Common myeloid progenitor, CD34-positive (primary cell): ENCODE measurements around the gene FBXL20.
A peak's percentile ranks its signal among the peaks of the same experiment; 100 is the strongest.
"Not testable (repeated sequence)": the region's sequence is repeated elsewhere in the genome, so short reads cannot be mapped to it uniquely, and the experiment has no call there.

Source experiments
- CTCF ChIA-PET: fragments of 350-600 bp; sonication (Branson Sonifier 250); formaldehyde crosslinking; loops from one replicate; lab custom pipeline; 2021; ENCODE audit warnings: antibody characterized with exemption; lab: Charles Lee
- POLR2A ChIA-PET: fragments of 350-600 bp; sonication (Branson Sonifier 250); formaldehyde crosslinking; loops from one replicate; lab custom pipeline; 2021; ENCODE audit warnings: antibody characterized with exemption; lab: Charles Lee
- DNase-seq, 3 donors: peaks; one replicate each; pipeline versions ENCODE4 v3.0.0 to v3.0.0-alpha.2; 2013
- H3K27ac ChIP-seq, 2 experiments: 1 replicate in 1 of 2; 2 replicates in 1 of 2; pipeline ENCODE4 v1.7.0; 2013; ENCODE audit warnings: inconsistent platforms in 2 of 2, low read length in 2 of 2, mild to moderate bottlenecking in 2 of 2, low read depth in 1 of 2, moderate library complexity in 1 of 2; ENCODE audit not compliant: severe bottlenecking in 2 of 2, insufficient read depth in 1 of 2, poor library complexity in 1 of 2
- H3K27me3 ChIP-seq, 5 experiments: replicated peaks in 2 of 5; 1 replicate in 3 of 5; 2 replicates in 2 of 5; pipeline versions ENCODE4 v1.6.1 to v1.7.0; 2013; ENCODE audit warnings: low read length in 4 of 5, mild to moderate bottlenecking in 2 of 5, moderate library complexity in 2 of 5, inconsistent platforms in 1 of 5; ENCODE audit not compliant: insufficient read depth in 5 of 5, control insufficient read depth in 4 of 5
- H3K36me3 ChIP-seq, 4 experiments: 1 replicate in 2 of 4; 2 replicates in 2 of 4; pipeline versions ENCODE4 v1.6.1 to v1.7.0; 2013; ENCODE audit warnings: low read length in 3 of 4, control low read depth in 1 of 4, mild to moderate bottlenecking in 1 of 4; ENCODE audit not compliant: control insufficient read depth in 4 of 4, insufficient read depth in 4 of 4
- H3K4me1 ChIP-seq, 4 experiments: 1 replicate in 3 of 4; 2 replicates in 1 of 4; pipeline versions ENCODE4 v1.6.1 to v1.7.1; 2013; ENCODE audit warnings: low read length in 3 of 4, mild to moderate bottlenecking in 3 of 4, control low read depth in 1 of 4, inconsistent platforms in 1 of 4, moderate library complexity in 1 of 4; ENCODE audit not compliant: control insufficient read depth in 4 of 4, insufficient read depth in 4 of 4; ENCODE audit errors: control extremely low read depth in 1 of 4
- H3K4me3 ChIP-seq, 7 experiments: 1 replicate in 4 of 7; 2 replicates in 3 of 7; pipeline versions ENCODE4 v1.5.1 to v1.7.0; 2013; ENCODE audit warnings: mild to moderate bottlenecking in 7 of 7, low read length in 6 of 7, moderate library complexity in 6 of 7, inconsistent platforms in 2 of 7, low read depth in 2 of 7, control low read depth in 1 of 7; ENCODE audit not compliant: insufficient read depth in 4 of 7, control insufficient read depth in 1 of 7; ENCODE audit errors: extremely low read depth in 1 of 7
- H3K9me3 ChIP-seq, 5 experiments: 1 replicate in 4 of 5; 2 replicates in 1 of 5; pipeline versions ENCODE4 v1.6.1 to v1.7.1; 2013; ENCODE audit warnings: low read length in 4 of 5, mild to moderate bottlenecking in 2 of 5, inconsistent platforms in 1 of 5, low read depth in 1 of 5, moderate library complexity in 1 of 5; ENCODE audit not compliant: control insufficient read depth in 4 of 5, insufficient read depth in 2 of 5; ENCODE audit errors: control extremely low read depth in 1 of 5
- WGBS: methylation state at CpG from one replicate; pipeline ENCODE4 v1.1.5; 2013; ENCODE audit not compliant: insufficient coverage; 5-methylcytosine and 5-hydroxymethylcytosine counted together

FBXL20 gene

DNA sequence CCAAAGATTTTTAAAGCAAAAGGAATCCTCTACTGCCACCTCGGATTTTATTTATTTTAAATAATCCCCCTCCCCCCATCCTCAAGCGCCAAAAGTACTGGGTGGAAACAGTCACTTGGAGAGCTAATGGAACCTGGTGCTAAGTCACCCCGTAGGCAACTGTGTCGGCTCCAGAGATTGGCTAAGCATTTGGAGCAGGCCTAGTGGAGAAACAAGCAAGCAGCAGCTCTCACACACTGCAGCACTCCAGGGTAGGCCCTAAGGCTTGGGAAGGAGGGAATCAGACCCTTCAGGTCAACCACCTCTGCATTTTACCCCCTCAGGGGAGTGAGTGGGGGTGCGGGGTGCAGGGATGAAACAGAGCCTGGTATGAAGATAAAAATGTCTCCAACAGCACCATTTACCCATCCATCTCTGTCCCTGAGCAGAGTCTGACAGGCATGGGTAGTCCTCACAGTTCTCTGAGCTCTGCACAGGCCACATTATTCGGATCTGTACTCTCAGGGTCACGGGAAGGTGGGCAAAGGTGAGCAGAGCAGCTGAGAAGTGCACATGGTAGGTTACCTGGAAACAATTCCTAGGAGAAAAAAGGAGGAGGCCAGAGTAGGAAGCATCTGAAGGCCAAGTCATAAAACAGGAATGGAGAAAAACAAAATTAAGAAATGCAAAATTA is 148.5 kb downstream of the FBXL20 start:
- ChIA-PET POLR2A (interaction anchor here (0.7 kb wide), 1 partner anchor 15 kb away, joined by 3 read pairs; no protein-coding TSS in a partner anchor), CTCF (interaction anchor here (0.6 to 7.6 kb wide), 7 partner anchors 8 to 278 kb away, joined by 3 to 47 read pairs (median 4); no protein-coding TSS in a partner anchor)
- no peak overlapping the region for H3K4me3 ChIP-seq
- 98% methylated on average over 5 of the region's 7 CpGs for WGBS
- H3K4me1 ChIP-seq = no peaks in the 10 kb centered on the region
- DNase-seq = no peak
- H3K9me3 ChIP-seq = no peaks in the 10 kb centered on the region
- no peaks in the 10 kb centered on the region for H3K27me3 ChIP-seq
- H3K27ac ChIP-seq = no peak overlapping the region
- H3K36me3 ChIP-seq = peaks cover 13 to 37% (median 23%) of the 10 kb centered on the region in 4 experiments

DNA sequence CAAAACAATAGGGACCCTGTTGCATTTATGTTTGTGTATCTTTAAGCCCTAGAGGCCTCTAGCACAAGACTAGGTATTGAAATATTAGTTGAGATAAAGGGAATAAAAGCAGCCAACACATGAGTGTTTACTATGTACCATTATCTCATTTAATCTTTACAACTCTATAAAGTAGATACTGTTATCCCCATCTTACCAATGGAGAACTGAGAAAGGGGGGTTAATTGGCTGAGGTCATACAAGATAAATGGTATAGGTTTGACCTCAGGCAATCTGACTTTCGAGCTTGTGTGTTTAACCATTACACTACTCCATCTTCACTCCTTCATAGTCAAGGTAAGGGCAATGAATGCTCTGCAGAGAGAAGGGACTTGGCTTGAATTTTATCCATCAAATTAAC is 149.4 kb downstream of the FBXL20 start:
- ChIA-PET POLR2A (no interaction called here), CTCF (interaction anchor here (0.6 to 7.6 kb wide), 6 partner anchors 9 to 277 kb away, joined by 3 to 47 read pairs (median 4); no protein-coding TSS in a partner anchor)
- DNase-seq = no peak
- Histone ChIP-seq H3K9me3 (no peaks in the 10 kb centered on the region), H3K4me1 (no peaks in the 10 kb centered on the region), H3K36me3 (peaks cover 9 to 32% (median 18%) of the 10 kb centered on the region in 4 experiments), H3K4me3 (no peak overlapping the region), H3K27ac (no peak overlapping the region), H3K27me3 (no peaks in the 10 kb centered on the region)
- WGBS = no CpG with 5 or more reads among the region's 1 CpG

DNA sequence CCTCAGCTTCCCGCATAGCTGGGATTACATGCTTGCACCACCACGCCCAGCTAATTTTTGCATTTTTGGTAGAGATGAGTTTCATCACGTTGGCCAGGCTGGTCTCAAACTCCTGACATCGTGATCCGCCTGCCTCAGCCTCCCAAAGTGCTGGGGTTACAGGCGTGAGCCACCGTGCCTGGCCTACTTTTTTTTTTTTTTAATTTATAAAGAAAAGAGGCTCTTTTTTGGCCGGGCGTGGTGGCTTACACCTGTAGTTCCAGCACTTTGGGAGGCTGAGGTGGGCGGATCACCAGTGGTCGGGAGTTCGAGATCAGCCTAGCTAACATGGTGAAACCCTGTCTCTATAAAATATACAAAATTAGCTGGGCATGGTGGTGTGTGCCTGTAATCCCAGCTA is 151.3 kb downstream of the FBXL20 start:
- not testable (repeated sequence) for H3K27me3 ChIP-seq, H3K4me3 ChIP-seq, H3K27ac ChIP-seq, DNase-seq, H3K4me1 ChIP-seq, H3K9me3 ChIP-seq
- whole genome bisulfite sequencing = 98% methylated on average over 7 of the region's 12 CpGs
- ChIA-PET CTCF (interaction anchor here (7.6 to 21.2 kb wide), 2 partner anchors 13 to 45 kb away, joined by 47 to 425 read pairs; partner anchors contain the start of gene RPL19), POLR2A (interaction anchor here (0.7 kb wide), 1 partner anchor 43 kb away, joined by 3 read pairs; no protein-coding TSS in a partner anchor)
- H3K36me3 ChIP-seq = peaks cover 9 to 18% (median 11%) of the 10 kb centered on the region in 4 experiments

DNA sequence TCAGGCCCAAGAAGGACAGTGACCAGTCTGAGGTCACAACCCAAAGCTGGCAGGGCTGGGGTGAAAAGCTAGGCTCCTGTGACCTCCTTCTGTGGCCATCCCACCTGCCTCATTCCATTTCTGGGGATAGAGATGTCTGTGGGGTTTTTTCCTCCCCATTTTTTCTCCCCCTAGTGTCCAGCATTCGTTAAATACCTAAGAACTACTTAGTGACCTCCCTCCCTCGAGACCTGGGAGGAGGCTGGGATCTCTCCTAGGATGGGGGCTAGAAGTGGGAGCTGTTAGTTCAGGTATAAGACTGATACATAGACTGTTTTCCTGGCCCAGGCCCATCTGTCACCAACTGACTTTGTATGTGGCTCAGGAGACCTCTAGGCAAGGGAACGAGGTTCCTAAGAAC is 155.2 kb downstream of the FBXL20 start:
- no peaks in the 10 kb centered on the region for H3K27me3 ChIP-seq
- CTCF ChIA-PET = interaction anchor here (0.9 to 21.2 kb wide), 8 partner anchors 9 to 264 kb away, joined by 3 to 425 read pairs (median 7); partner anchors contain the start of gene RPL19
- POLR2A ChIA-PET = interaction anchor here (0.6 kb wide), 1 partner anchor 238 kb away, joined by 3 read pairs; no protein-coding TSS in a partner anchor
- 100% methylated on average over 1 of the region's 3 CpGs for WGBS
- DNase-seq = no peak
- H3K9me3 ChIP-seq = no peaks in the 10 kb centered on the region
- H3K4me3 ChIP-seq = no peak overlapping the region
- H3K27ac ChIP-seq = no peak overlapping the region
- peaks cover 2 to 12% (median 11%) of the 10 kb centered on the region in 4 experiments for H3K4me1 ChIP-seq
- peaks cover 0 to 3% (median 0%) of the 10 kb centered on the region in 4 experiments for H3K36me3 ChIP-seq

DNA sequence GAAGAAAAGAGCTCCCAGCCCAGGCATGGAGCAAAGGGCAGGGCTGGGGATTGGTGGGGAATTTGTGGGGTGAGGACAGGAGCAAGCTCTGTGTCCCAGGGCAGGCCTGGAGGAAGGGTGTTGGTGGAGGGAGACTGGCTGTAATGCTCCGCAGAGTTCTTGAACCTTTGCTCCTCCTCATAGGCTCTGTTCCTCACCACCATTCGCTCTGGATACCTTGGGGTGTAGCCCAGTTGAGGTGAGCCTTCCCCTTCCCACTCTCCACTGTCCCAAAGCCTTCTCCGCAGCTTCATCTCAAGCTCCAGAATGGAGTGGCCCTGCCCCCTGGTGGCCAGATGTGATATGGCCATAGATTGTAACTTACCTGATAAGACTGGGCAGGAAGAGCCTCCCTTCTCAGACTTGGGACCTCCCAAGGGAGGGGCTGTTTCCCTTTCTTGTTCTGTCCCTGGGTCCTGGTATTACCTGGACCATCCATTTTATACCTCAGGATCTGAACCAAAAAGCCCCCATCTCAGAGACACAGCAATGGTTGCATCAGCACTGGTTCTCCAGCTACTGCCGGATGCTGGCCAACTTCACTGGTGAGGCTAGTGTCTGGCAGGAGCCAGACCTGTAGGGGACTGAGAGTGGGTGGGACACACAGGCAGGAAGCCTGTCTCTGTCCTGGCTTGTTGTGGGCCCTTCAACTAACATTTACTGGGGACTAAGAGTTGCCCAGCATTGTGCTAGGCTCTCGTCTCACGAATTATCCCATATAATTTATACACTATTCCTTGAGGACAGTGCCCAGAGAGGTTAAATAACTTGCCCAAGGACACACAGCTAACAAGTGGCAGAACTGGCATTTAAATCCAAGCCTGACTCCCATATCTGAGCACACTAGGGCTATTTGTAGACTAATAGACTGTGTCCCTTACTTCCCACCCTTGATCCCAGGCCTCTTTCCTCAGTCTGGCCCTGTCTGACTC is 156.5 kb downstream of the FBXL20 start:
- peak; percentile 81 to 88 (median 82) for DNase-seq
- Histone ChIP-seq H3K4me1 (peaks cover 2 to 12% (median 11%) of the 10 kb centered on the region in 4 experiments), H3K27ac (no peak overlapping the region), H3K36me3 (peaks cover 0 to 3% (median 0%) of the 10 kb centered on the region in 4 experiments), H3K9me3 (no peaks in the 10 kb centered on the region), H3K4me3 (no peak overlapping the region), H3K27me3 (no peaks in the 10 kb centered on the region)
- WGBS = 59% methylated on average over 6 of the region's 6 CpGs
- ChIA-PET POLR2A (interaction anchor here (0.8 to 1.5 kb wide), 3 partner anchors 13 to 38 kb away, joined by 3 to 8 read pairs (median 3); no protein-coding TSS in a partner anchor), CTCF (interaction anchor here (0.9 to 21.2 kb wide), 24 partner anchors 9 to 304 kb away, joined by 3 to 425 read pairs (median 4); partner anchors contain the start of gene RPL19)

DNA sequence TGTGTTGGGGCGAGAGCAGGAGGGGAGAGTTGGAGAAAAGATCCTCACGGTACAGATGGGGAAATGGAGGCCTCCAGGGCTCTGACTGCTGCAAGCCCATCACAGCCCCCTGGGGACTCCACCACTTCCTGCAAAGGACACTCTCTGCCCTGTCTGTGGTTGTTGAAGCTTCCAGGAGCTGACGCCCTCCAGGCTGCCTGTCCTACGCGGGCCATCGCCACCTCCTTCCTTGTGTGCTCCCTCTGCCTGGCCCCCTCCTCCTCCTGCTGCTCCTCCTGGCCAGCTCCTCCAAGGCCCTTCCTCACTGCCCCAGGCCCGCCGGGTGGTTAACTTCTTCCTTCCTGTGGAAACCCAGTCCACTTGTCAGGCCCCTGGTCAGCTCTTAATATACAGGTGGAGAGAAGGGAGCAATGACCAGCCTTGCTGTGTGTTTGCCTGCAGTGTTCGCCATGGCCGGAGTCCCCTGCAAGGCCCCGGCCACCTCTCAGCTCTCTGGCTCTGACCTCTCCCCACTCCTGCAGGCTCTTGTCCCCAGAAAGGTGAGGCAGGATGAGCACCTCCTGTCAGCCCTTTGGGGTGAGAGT is 157.3 kb downstream of the FBXL20 start:
- no peak overlapping the region for H3K27ac ChIP-seq
- no peaks in the 10 kb centered on the region for H3K27me3 ChIP-seq
- peaks cover 0 to 3% (median 0%) of the 10 kb centered on the region in 4 experiments for H3K36me3 ChIP-seq
- peaks cover 2 to 15% (median 11%) of the 10 kb centered on the region in 4 experiments for H3K4me1 ChIP-seq
- no peaks in the 10 kb centered on the region for H3K9me3 ChIP-seq
- 41% methylated on average over 9 of the region's 11 CpGs for WGBS
- ChIA-PET CTCF (interaction anchor here (0.9 to 21.2 kb wide), 21 partner anchors 9 to 262 kb away, joined by 3 to 425 read pairs (median 6); partner anchors contain the start of gene RPL19), POLR2A (interaction anchor here (0.6 to 1.5 kb wide), 3 partner anchors 12 to 207 kb away, joined by 3 to 8 read pairs (median 4); partner anchors contain the start of gene MED1)
- peak overlapping the region in 2 of 7 experiments; percentile 7 to 23 for H3K4me3 ChIP-seq
- DNase-seq = peak in 2 of 3 donors; percentile 49 to 50
